Activated naive CD8-positive, alpha-beta T cell treated with anti-CD3 and anti-CD28 coated beads, Interleukin-2, amount 50 U/mL, for 24 hours (primary cell): ENCODE results near the gene SDK2.

Experiments
- ATAC-seq: fragments of 150-1000 bp; cut with Tn5 transposase; one replicate; pipeline ENCODE4 v1.10.0; 2021
- DNase-seq: peaks from one replicate; pipeline ENCODE4 v3.0.0; 2021
- H3K27ac Mint-ChIP-seq: one replicate; pipeline ENCODE4 v1.8.0; 2021; ENCODE audit warnings: mild to moderate bottlenecking, mixed read lengths
- H3K27me3 Mint-ChIP-seq: one replicate; pipeline ENCODE4 v1.8.0; 2021; ENCODE audit warnings: mixed read lengths
- H3K36me3 Mint-ChIP-seq: one replicate; pipeline ENCODE4 v1.8.0; 2021; ENCODE audit warnings: low read depth, mixed read lengths
- H3K4me1 Mint-ChIP-seq: one replicate; pipeline ENCODE4 v1.8.0; 2021; ENCODE audit warnings: mixed read lengths
- H3K4me3 Mint-ChIP-seq: one replicate; pipeline ENCODE4 v1.8.0; 2021; ENCODE audit warnings: mild to moderate bottlenecking, moderate library complexity, mixed read lengths
- H3K9me3 Mint-ChIP-seq: one replicate; pipeline ENCODE4 v1.8.0; 2021; ENCODE audit warnings: mixed read lengths

The SDK2 gene

GRCh38 chr17:73357981-73358380 lies 286.3 kb downstream of the SDK2 start:
- Mint-ChIP-seq H3K27me3 (no peaks in the 10 kb centered on the region), H3K4me1 (no peaks in the 10 kb centered on the region), H3K9me3 (no peaks in the 10 kb centered on the region), H3K36me3 (no peaks in the 10 kb centered on the region), H3K4me3 (no peak overlapping the region), H3K27ac (no peak overlapping the region)
- DNase-seq (no peak), ATAC-seq (no peak)

- ATAC-seq (no peak), DNase-seq (no peak)
- Mint-ChIP-seq H3K9me3 (no peaks in the 10 kb centered on the region), H3K4me1 (no peaks in the 10 kb centered on the region), H3K27ac (no peak overlapping the region), H3K36me3 (no peaks in the 10 kb centered on the region), H3K27me3 (no peaks in the 10 kb centered on the region), H3K4me3 (no peak overlapping the region)
These were observed 286.9 kb downstream of the SDK2 start for GRCh38 chr17:73357318-73357717.

DNA sequence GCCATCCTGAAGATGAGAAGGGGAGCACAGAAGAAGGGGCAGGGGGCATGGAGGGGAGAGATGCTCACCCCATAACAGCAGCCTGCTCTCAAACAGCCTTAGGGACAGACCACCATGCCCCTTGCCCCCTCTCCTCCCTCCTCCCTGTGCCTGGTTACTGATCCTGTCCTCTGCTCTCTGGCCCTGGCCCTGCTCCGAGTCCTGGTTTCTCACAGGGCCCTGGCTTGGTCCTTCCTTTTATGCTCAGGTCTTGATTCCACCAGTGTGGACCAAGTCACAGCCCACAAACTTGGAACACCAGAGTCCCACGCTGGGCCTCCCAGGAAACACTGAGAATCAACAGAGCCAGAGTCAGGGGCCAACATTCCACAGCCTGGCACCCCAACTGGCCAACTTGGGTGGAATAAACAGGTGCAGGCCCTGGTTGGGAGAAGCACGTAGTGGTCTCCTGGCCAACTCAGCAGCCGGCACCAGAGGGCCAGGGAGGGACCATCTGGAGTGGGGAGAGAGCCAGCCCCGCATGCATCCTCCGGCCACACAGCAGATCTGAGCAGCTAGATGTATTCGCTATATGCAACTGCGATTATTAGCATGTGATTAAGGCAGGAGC lies 287.6 kb downstream of the SDK2 start:
- Mint-ChIP-seq H3K9me3 (no peaks in the 10 kb centered on the region), H3K36me3 (no peaks in the 10 kb centered on the region), H3K27me3 (no peaks in the 10 kb centered on the region), H3K27ac (no peak overlapping the region), H3K4me1 (no peaks in the 10 kb centered on the region), H3K4me3 (no peak overlapping the region)
- no peak for ATAC-seq
- DNase-seq = no peak

DNA sequence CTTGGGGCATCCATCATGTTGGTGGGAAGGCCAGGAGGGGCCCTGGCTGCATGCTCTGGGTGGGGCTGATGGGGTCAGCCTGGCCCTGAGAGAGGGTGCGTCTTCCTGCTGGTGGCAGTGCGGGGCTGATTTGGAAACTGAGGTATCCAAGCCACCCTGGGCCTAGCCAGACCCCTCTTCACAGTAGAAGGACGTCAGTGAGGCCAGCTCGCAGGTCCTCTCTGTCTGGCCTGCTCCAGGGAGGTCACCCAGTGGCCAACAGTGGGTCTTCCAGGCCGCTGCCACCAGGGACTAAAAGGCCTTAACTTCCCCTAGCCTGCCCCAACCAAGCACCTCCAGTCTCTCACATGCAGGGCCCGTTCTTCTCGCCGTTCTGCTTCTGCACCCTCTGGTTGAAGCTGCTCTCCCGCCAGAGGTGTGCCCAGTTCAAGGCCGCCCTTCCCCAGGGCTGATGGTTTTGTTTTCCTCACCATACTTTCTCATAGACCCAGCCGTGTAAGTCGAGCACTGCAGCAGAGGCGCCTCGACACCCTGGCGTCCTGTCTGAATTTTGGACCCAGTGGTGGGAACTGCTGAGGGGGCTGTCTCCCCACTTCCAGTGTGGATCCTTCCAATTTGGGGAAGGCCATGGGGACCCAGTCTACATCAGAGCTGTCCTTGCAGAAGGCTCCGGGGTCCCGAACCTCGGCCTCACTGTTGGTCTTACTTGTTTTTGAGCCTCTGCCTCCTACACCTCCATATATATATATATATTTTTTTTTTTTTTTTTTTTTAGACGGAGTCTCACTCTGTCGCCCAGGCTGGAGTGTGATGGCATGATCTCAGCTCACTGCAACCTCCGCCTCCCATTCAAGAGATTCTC lies 289.6 kb downstream of the SDK2 start:
- ATAC-seq = no peak
- no peak overlapping the region for H3K27ac Mint-ChIP-seq
- DNase-seq = no peak
- no peaks in the 10 kb centered on the region for H3K9me3 Mint-ChIP-seq
- no peaks in the 10 kb centered on the region for H3K4me1 Mint-ChIP-seq
- no peak overlapping the region for H3K4me3 Mint-ChIP-seq
- no peaks in the 10 kb centered on the region for H3K36me3 Mint-ChIP-seq
- H3K27me3 Mint-ChIP-seq = no peaks in the 10 kb centered on the region

DNA sequence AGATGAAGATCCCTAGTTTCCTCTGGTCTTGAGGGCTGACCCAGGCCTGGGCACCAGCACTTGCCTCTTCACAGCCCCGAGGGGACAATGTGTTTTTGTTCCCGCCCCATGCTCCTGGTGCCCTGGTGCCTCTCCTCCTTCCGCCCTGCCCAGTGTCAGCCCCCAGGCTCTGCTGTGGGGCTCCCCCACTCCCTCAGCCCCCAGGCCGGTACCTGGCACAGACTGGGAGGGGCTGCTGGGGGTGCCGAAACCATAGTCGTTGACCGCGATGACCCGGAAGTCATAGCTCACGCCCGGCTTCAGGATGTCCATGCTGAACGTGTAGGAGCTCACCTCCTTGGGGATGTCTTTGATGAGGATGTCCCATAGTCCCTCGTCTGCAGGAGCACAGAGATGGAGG lies 292.0 kb downstream of the SDK2 start:
- Mint-ChIP-seq H3K4me3 (no peak overlapping the region), H3K4me1 (no peaks in the 10 kb centered on the region), H3K27ac (no peak overlapping the region), H3K9me3 (no peaks in the 10 kb centered on the region), H3K36me3 (no peaks in the 10 kb centered on the region), H3K27me3 (no peaks in the 10 kb centered on the region)
- no peak for ATAC-seq
- DNase-seq = no peak

- ATAC-seq (no peak), DNase-seq (no peak)
- Mint-ChIP-seq H3K27me3 (no peaks in the 10 kb centered on the region), H3K4me3 (no peak overlapping the region), H3K27ac (no peak overlapping the region), H3K36me3 (no peaks in the 10 kb centered on the region), H3K4me1 (no peaks in the 10 kb centered on the region), H3K9me3 (no peaks in the 10 kb centered on the region)
These were observed 292.5 kb downstream of the SDK2 start for GRCh38 chr17:73351764-73352163.

DNA sequence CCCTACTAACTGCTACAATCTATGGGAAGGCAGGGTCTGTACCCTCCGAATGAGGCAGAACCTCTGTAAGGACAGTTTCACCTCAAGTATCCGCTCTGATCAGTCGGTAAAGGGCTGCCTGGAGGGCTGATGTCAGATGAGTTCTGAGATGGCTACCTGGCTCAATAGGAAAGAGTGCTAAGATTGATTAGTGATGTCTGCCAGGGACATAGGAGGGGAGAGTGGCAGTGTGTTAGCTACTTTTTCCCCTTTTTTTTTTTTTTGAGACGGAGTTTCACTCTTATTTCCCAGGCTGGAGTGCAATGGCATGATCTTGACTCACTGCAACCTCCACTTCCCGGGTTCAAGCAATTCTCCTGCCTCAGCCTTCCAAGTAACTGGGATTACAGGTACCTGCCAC lies 293.4 kb downstream of the SDK2 start:
- Mint-ChIP-seq H3K4me1 (no peaks in the 10 kb centered on the region), H3K4me3 (no peak overlapping the region), H3K27ac (no peak overlapping the region), H3K36me3 (no peaks in the 10 kb centered on the region), H3K9me3 (no peaks in the 10 kb centered on the region), H3K27me3 (no peaks in the 10 kb centered on the region)
- ATAC-seq (no peak), DNase-seq (no peak)

GRCh38 chr17:73349647-73350046 lies 294.6 kb downstream of the SDK2 start:
- no peak for ATAC-seq

GRCh38 chr17:73349138-73349537 lies 295.1 kb downstream of the SDK2 start:
- no peaks in the 10 kb centered on the region for H3K36me3 Mint-ChIP-seq
- DNase-seq = no peak
- no peaks in the 10 kb centered on the region for H3K9me3 Mint-ChIP-seq
- H3K4me1 Mint-ChIP-seq = no peaks in the 10 kb centered on the region
- H3K27ac Mint-ChIP-seq = no peak overlapping the region
- ATAC-seq = no peak
- H3K27me3 Mint-ChIP-seq = no peaks in the 10 kb centered on the region
- no peak overlapping the region for H3K4me3 Mint-ChIP-seq

More at GRCh38 chr17:73349647-73350046, 294.6 kb downstream of the SDK2 start:
- H3K27me3 Mint-ChIP-seq = no peaks in the 10 kb centered on the region
- no peaks in the 10 kb centered on the region for H3K9me3 Mint-ChIP-seq
- no peak overlapping the region for H3K4me3 Mint-ChIP-seq
- DNase-seq = no peak
- H3K36me3 Mint-ChIP-seq = no peaks in the 10 kb centered on the region
- no peaks in the 10 kb centered on the region for H3K4me1 Mint-ChIP-seq
- H3K27ac Mint-ChIP-seq = no peak overlapping the region

GRCh38 chr17:73348829-73349095 lies 295.5 kb downstream of the SDK2 start:
- H3K27ac Mint-ChIP-seq = no peak overlapping the region
- H3K4me1 Mint-ChIP-seq = no peaks in the 10 kb centered on the region
- no peaks in the 10 kb centered on the region for H3K9me3 Mint-ChIP-seq
- no peak overlapping the region for H3K4me3 Mint-ChIP-seq
- H3K36me3 Mint-ChIP-seq = no peaks in the 10 kb centered on the region
- no peak for DNase-seq
- H3K27me3 Mint-ChIP-seq = no peaks in the 10 kb centered on the region
- ATAC-seq = no peak

- no peaks in the 10 kb centered on the region for H3K27me3 Mint-ChIP-seq
- H3K36me3 Mint-ChIP-seq = no peaks in the 10 kb centered on the region
- no peak for ATAC-seq
- no peaks in the 10 kb centered on the region for H3K9me3 Mint-ChIP-seq
- no peak overlapping the region for H3K27ac Mint-ChIP-seq
- no peaks in the 10 kb centered on the region for H3K4me1 Mint-ChIP-seq
- no peak for DNase-seq
- no peak overlapping the region for H3K4me3 Mint-ChIP-seq
These were observed 296.0 kb downstream of the SDK2 start for GRCh38 chr17:73348018-73348828.

DNA sequence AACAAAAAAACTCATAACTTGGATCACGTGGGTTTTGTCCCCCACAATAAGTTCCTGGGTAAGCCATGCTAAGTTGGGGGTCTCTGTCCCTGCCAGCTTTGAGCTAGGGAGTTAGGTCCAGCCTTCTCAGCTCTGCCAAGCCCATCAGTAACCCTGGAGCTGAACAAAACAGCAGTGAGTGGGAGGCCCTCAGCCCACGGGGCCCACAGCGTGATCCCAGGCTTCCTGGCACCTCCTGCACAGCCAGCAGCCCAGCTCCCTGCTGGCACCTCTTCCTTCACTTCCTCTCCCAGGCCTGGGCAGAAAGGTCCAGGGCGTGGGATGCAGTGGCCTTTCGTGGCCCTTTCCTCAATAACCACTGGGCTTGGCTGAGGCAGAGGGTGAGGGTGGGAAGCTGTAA lies 296.9 kb downstream of the SDK2 start:
- Mint-ChIP-seq H3K27me3 (no peaks in the 10 kb centered on the region), H3K36me3 (no peaks in the 10 kb centered on the region), H3K27ac (no peak overlapping the region), H3K4me3 (no peak overlapping the region), H3K4me1 (no peaks in the 10 kb centered on the region), H3K9me3 (no peaks in the 10 kb centered on the region)
- ATAC-seq (no peak), DNase-seq (no peak)

GRCh38 chr17:73346501-73347162 lies 297.6 kb downstream of the SDK2 start:
- H3K27me3 Mint-ChIP-seq = no peaks in the 10 kb centered on the region
- no peaks in the 10 kb centered on the region for H3K9me3 Mint-ChIP-seq
- no peak overlapping the region for H3K4me3 Mint-ChIP-seq
- no peaks in the 10 kb centered on the region for H3K36me3 Mint-ChIP-seq
- H3K4me1 Mint-ChIP-seq = no peaks in the 10 kb centered on the region
- DNase-seq (no peak), ATAC-seq (no peak)
- H3K27ac Mint-ChIP-seq = no peak overlapping the region

DNA sequence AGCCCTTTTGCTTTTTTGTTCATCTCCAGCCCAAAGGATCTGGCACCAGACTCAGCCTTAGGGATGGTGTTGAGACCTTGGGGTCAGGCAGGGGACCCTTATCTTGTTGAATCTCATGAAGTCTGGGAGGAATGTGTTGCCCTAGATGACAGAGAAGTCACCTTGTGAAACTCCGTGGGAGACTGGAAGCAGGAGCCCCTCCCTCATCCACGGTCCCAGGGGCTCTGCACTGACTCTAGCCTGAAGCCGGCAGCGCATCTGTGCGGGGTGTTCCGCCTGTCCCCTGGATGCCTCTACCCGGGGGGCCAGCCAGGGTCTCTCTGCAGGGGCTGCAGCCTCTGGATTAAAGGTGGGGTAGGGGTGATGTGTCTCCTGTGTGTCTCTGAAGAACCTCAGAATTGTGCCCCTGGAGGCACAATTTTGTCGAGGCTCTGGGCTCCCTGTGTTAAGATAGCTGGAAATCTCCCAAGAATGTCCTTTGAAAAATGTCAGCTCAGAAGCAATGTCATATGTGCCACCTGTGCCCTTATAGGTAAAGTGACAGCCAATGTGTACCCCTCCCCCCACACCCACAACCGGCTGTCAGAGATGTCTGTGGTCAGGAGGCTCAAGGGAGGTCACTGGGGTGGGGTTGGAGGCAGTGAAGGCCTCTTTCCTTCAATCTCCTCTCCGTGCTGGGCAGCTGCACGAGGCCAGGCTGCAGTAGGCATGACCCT lies 300.3 kb downstream of the SDK2 start:
- Mint-ChIP-seq H3K36me3 (no peaks in the 10 kb centered on the region), H3K4me1 (no peaks in the 10 kb centered on the region), H3K27ac (no peak overlapping the region), H3K4me3 (no peak overlapping the region), H3K27me3 (no peaks in the 10 kb centered on the region), H3K9me3 (no peaks in the 10 kb centered on the region)
- no peak for DNase-seq
- no peak for ATAC-seq
